NCI-H2196 (cell line): ENCODE data around the gene PSMD5.

ENCODE experiments used
- DNase-seq: peaks from one replicate; lab custom pipeline; 2025; ENCODE audit not compliant: unreplicated experiment; lab: John Stamatoyannopoulos, UW

The PSMD5 gene

DNA sequence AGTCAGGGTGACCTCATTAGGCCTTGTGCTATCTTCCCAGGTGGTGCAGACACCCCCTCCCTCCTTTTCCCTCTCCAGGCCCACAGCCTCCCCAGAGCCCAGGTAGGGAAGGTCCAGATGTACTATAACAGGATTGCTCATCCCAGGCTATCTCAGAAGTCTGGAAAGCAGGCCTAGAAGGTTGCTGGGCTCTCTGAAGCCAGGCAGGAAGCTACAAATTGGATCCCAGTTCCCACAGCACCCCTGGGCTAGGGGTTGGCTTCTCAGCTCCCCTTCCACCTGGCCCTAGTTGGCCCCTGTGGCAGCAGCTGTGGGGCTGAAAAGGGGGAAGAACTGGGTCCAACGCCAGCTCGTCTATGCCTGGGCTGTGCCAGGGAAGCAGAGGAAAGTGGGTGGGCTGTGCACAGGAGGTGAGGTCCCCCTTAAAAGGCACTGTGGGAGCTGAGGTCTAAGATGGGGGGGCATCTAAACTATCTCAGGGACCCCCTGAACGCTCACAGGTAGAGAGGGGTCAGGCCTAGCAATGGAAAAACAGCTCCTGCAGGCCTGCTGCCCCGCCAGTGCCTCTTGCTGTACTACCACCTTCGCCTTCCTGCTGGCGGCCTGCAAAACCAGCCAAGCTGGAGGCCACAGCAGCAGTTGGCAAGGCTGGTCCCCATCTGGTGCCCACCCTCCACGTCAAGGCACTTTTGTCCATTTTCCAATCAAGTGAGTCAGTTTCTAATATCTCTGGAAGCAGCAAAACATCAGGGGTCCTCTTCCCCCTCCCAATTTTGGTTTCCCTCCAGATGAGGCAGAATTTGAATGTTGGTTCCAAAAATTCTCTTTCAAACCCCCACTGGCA lies 13.3 kb upstream of the PSMD5 start:
- DNase-seq, result no peak

DNA sequence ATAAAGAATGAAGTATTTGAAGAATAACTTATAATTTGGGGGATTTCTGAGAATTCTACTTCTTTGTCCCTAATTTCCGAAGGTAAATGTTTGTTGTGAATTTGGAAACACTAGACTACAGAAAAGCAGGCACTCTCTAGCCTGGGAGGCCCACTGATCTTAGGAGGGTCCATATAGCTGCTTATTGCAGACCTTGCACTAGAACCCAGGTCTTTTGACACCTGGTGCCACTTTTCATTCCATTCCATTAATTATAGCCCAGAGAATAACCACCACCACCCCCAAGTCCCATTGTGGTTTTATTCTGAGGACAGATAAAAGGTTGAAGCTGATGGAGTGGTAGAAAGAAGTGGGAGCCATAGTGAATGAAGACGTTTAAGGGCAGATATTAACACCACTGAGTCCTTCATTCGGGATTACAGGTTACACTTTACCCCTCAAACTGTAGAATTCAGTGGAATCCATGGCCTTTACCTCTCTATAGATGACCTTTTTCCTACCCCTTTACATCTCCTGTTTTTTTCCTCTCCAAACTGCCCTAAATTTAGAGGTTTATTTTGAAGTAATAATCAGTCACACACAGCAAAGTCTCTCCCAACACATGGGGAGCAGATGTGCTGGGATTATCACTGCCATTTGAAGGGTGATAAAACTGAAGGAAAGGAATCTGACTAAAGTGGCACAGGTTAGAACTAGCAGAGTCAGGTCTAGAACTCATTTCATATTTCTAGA lies 12.0 kb upstream of the PSMD5 start:
- no peak for DNase-seq

DNA sequence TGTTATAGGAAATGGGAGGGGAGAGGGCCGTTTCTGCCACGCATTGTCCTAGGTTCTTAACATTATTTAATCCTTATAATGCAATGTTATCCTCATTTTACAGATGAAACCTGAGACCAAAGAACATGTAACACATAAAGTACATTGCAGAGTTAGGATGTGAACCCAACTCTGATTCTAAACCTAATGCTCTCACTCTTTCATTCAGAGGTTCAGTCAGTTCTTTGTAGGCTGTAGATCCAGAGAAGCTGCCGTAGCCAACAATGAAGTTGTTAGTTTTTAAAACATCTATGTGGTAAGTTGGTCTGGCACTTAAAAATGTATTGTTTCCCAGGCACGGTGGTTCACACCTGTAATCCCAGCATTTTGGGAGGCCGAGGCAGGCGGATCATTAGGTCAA lies 10.5 kb upstream of the PSMD5 start:
- DNase-seq, result no peak

DNA sequence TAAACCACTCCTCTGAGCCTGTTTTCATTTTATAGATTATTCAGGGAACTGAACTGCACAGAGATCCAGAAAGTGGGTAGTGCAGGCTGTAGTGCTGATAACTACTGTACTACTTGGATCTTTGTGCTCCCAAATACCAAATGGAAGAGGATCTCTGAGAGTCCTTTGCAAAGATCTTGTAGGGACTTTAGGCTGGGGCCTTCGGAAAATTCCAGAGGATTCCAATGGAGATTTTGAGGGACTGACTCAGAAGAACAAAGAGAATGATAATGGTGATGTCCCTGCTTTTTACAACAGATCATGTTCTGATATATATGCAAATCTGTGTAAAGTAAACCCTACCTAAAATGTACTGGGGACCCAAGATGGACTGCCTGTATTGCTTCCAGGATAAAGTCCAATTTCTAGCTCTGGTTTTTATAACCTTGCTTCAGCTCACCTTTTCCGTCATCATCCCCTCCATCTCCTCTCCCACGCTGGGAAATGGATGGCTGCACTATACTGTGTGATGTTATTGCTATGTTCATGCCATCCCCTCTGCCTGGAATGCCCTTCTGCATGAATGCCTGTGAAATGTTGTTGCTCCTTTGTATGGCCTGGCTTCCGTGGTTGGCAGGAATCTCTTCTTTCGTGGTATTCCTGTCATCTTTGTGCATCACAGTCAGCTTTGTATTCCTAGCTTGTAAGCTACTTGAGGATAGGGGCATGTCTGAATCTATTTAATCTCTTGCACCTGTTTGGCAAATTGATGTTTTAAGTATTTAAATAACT lies 9.7 kb upstream of the PSMD5 start:
- no peak for DNase-seq

DNA sequence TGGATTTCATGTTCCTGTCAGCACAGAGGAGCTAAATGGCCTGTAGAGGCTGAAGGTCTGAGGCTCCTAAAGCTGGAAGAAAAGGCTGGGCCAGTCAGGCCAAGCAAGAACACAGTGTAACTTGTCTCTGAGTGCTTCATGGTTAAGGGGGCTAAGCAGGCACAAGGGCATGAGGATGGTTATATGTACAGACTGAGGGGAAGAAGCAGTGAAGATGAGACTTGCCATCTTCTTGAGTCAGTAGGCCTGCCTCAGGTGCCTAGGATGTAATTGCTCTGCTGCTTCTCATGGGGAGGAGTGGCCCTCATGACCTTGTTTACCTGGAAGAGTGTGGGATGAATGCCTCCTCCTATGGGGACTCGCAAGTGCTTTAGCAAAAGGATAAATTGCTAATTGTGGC lies 8.7 kb upstream of the PSMD5 start:
- DNase-seq, result no peak

DNA sequence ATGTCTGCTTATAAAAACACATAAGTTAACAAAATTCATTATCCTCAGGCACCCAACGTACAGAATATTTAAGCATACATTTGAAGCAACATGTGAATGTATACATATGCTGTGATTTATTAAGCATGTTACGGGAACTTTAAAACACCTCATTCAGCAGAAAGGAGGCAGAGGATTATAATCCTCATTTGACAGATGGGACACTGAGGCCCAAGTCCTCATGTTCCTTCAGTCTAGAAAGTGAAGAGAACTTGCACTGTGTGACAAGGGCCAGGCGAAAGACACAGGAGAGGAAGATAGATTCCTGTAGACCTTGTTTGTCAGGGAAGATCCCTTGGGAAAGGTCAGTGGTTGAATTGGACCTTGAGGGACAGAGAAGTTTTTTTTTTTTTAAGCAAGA lies 7.6 kb upstream of the PSMD5 start:
- DNase-seq, result no peak

DNA sequence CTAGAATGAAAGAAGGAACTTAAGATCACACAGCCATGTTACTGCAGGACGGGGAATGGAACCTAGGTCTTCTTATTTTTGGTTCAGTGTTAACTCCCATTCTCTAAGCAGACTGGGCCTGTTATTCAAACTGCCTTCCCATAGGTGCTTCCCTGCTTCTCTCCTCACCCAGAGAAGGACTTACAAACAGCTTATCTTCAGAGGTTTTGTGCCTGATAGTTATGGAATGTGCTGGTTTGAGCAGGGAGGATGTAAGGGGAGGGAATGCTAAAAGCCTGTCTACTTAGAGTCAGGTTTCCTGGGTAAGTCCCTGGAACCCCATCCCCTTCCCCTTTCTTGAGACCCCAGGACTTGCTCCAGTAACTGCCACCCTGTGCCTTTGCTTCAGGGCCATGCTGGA lies 4.2 kb upstream of the PSMD5 start:
- DNase-seq, result no peak

DNA sequence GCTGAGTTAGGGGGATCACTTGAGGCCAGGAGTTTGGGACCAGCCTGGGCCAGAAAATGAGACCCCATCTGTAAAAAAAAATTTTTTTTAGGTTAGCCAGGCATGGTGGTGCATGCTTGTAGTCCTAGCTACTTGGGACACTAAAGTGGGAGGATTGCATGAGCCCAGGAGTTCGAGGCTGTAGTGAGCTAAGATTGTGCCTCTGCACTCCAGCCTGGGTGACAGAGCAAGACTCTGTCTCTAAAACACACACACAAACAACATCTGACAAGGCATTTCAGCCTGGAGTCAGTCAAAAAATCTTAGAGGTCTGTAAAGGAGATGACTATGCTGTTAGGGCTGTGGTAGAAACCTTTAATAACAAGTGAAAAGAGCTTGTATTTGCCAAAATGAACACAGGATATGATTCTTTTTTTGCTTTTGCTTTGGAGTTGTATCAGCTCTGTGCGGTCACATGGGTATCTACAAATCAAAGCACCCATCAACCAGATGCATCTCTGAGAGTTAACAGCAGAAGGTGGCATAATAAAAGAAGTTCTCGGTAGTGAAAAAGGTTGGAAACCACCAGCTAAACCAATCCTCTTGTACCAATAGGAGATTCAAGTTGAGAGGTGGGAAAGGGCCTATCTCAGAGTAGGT lies 3.6 kb upstream of the PSMD5 start:
- DNase-seq, result no peak

DNA sequence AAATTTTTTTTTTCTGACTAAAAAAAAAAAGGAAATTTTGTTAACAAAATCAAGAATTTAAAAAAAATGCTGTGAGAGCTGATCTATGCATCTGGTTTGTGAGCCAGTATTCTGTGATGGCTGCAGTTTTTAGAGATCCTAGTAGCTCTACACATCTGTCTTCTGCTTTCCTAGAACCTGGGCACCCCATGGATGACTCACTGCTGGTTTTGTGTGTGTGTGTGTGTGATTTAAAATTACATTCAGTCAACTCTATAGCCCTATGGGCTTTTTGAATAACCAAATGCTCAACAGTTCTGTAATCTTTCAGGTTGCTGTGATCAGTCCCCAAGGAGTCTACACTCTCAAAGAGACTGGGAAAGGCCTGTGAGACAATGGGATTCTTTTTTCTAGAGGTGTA lies 2.5 kb upstream of the PSMD5 start:
- no peak for DNase-seq

DNA sequence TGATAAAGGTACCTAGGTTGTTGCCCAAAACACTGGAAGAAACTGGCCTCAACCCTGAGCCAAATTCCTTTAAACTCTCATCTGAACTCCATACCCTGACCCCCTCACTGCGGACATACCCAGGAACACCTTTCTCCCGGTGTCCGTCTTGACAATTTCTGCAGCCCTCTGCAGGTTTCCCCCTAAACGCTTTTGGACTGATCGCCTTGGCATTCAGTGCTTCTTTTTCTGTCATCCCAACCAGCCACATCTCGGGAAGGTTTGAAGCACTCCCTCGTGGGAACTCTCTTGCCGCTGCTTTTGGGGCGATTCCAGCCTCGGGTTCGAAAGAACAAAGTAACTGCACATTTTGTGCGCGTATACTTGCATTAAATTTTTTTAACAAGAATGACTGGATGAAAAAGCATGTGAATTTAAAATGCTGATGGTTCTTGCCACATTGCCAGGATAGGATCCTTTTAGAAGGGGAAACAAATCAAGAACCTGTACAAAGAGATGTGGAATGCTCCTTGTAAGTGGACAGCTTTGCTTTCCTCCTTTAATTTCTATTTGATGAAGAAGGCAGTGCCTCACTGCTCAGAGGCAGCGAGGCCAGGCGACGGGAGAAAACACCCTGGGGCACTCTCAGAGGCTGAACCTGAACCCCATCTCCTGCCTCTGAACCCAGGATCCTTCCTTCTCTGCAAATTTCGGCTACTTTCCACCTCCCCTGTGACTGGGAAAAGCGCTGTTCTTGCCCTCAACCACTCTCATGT lies 615 bp downstream of the PSMD5 start:
- DNase-seq, result no peak

DNA sequence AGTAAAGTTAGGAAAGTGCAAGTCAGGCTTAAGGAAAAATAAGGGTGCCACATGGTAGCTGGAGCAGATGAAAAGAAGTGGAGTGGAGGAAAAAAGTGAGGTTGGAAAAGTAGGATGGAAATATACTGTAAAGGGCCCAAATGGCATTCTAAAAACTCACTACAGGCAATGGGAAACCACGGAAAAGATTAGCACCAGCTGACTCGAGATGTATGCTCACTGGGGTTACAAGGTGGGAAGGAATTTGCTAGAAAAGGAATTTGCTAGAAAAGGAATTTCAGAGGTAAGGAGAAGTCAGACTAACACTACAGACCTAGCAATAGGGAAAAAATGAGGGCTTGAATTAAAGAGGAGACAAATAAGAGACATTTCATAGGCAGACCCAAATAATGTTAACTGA lies 3.6 kb downstream of the PSMD5 start:
- no peak for DNase-seq

DNA sequence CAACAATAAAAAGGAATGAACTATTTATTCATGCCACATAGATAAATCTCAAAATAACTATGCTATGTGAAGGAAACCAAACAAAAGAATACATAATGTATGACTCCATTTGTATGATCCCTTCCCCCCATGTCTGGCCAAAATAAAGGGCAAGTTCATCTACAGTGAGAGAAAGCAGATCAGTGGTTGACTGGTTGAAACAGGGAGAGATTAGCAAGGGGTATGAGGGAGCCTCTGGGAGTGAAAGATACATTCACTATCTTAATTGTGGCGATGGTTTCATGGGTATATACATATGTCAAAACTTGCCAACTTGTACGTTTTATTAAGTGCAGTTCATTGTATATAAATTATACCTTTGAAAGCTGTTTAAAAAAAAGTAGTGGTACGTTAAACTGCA lies 4.8 kb downstream of the PSMD5 start:
- DNase-seq, result no peak

DNA sequence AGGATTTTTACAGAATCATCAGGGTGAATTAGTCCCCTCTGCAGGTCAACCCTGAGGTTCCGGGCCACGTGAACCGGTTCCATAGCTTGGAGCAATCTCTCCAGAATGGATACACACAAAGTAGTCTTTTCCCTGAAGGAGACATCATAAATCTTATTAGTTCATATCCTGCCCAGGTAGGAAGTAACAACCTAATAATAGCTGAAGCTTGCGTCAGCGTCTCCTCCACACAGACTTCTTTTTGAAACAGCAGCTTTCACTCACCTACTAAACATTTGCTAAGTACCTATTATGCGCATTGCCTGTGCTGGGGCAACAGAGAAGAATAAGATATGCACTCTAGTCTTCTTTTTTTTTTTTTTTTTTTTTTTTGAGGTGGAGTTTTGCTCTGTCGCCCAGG lies 9.4 kb downstream of the PSMD5 start:
- no peak for DNase-seq

DNA sequence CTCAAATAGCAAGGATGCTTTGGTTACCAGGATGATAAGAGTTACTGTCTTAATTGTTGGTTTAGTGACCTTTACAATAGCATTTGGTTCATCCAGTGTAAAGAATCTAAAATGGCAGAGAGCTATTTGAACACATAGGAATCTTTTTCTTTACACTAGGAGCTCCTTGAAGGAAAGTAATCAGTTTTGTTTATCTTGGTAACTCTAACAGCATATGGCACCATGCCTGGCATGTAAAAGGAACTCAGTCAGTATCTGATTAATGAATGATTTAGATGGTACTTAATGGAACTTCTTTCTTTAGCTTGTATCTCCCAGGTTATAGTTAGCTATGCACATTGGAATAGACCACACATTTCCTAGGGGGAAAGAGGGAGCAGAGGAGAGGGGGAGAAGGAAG lies 9.9 kb downstream of the PSMD5 start:
- no peak for DNase-seq

DNA sequence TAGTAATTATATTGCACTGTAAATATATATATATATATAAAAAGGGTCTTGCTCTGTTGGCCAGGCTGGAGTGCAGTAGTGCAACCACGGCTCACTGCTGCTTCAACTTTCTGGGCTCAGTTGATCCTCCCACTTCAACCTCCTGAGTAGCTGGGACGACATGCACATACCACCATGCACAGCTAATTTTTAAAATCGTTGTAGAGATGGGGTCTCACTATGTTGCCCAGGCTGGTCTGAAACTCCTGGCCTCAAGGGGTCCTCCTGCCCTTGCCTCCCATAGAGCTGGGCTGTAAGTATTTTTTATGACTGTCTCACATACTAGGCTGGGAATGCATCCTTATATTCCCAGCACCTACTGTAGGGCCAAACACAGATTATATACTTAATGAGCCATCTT lies 11.9 kb downstream of the PSMD5 start:
- no peak for DNase-seq

DNA sequence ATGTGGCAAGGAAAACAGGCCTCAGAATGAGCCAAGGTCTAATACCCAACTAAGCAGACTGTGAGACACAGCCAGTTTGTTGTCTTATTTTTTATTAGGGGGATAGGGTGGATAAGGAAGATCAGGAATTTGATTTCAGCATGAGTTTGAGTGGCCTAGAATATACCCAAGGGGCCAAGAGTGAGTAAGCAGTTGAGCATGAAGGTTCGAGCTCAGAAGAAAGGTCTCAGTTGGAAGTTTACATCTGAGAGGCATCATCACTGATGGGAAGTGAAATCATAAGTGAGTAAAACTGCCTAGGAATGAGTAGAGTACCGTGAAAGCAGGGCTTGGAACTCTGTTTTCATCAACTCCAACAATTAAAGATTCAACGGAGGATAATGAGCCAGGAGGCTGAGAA lies 12.6 kb downstream of the PSMD5 start:
- DNase-seq, result no peak

DNA sequence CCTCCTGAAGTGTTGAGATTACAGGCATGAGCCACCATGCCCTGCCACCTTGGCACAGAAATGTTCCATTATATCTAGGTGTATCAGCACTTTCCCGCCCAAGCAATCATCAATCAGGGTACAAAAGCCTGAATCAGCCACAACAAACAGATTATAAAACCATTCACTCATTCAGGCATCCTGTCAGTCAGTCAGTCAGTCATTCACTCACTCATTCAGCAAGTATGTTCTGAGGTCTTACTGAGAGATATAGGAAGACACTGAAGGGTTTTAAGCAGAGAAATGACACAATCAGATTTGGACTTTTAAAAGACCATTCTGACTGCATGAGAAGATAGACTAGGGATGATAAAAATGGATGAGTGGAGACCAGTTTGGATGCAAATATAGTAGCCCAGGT lies 13.1 kb downstream of the PSMD5 start:
- no peak for DNase-seq

DNA sequence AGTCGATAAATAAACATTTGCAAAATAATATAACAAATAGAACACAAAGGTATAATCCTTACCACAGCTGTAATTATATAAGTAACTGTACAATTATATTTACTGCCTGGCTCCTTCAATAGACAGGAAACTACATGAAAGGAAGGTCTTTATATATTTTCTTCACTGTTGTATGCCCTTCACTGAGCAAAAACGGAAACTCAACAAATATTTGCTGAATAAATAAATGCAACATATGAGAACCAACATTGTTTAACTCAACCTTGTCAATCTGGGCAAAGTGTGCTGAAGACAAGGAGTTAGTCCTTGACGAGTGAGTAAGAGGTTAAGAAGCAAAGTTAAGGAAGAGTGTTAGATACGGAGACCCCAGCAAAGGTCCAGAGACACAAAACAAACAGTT lies 22.6 kb downstream of the PSMD5 start:
- no peak for DNase-seq

DNA sequence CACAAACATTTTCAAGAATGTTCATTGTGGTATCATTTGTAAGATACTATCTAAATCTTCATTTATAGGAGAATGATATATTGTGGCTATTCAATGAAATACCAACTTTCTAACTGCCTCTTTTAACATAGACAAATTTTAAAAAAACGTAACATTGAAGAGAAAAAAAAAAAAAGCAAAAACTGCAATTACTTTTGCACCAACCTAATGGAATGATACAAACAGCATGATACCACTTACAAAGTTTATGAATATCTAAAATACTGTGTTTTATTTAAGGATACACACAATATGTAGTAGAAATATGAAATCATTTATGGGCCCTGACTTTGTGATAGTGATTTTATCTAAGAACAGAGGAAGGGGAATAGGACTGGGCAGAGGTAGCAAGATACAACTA lies 24.1 kb downstream of the PSMD5 start:
- DNase-seq, result no peak

DNA sequence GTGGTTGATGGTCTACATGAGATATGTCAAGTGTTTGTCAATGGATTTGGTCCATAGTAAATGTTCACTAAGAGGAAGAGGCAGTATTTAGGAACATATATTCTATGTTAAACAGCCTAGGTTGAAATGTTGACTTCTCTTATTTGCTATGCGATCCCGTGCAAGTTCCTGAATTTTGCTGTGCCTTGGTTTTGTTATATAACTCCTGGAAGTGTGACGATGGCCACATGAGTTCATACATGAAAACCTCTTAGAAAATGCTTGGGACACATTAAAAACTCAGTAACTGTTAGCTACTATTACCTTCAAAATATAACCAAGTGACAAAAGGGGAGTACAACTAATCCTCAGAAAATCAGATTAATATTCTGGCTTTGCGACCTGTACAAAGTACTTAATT lies 27.6 kb downstream of the PSMD5 start:
- no peak for DNase-seq

DNA sequence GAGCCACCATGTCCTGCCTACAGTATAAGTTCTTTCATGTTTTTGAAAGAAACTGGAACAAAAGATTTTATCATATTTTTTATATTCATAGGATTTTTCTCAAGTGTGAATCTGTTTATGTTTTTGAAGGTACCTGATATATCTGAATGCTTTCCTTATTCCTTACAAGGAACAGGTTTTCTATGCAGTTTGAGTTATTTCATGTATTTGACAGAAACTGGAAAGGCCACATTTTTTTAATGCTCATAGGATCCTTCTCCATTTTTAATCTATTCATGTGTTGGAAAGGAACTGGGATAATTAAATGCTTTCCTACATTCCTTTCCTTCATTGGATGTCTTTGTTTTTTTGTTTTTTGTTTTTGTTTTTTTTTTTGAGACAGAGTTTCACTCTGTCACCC lies 33.8 kb downstream of the PSMD5 start:
- no peak for DNase-seq
